Keratinocyte (primary cell): ENCODE data around the gene HOXC4. TPM values are rescaled to one million over a fixed set of nuclear protein-coding genes. Genes with fewer than 3 reads are reported as not detected.
"Not testable (repeated sequence)": the region's sequence is repeated elsewhere in the genome, so short reads cannot be mapped to it uniquely, and the experiment has no call there.

Source experiments
- DNase-seq: peaks from one replicate; pipeline ENCODE4 v3.0.0-alpha.2; 2011; ENCODE audit warnings: low read depth, missing footprints, low spot score
- FAIRE-seq: peaks from 2 replicates; lab custom pipeline; 2011; peaks lifted over from hg19 to GRCh38; lab: Jason Lieb, UNC
- H2AFZ ChIP-seq: 2 replicates; pipeline ENCODE4 v1.6.0; 2012; ENCODE audit warnings: low read length, control low read depth, inconsistent platforms; ENCODE audit not compliant: control insufficient read depth
- H3K27ac ChIP-seq: 2 replicates; pipeline ENCODE4 v1.5.1; 2011; ENCODE audit warnings: low read length; ENCODE audit not compliant: control insufficient read depth, insufficient read depth
- H3K27me3 ChIP-seq: 3 replicates; pipeline ENCODE4 v1.6.0; 2011; ENCODE audit warnings: low read length; ENCODE audit not compliant: control insufficient read depth, insufficient read depth; ENCODE audit errors: extremely low read depth
- H3K36me3 ChIP-seq, 2 experiments: 2 replicates in 1 of 2; 3 replicates in 1 of 2; pipeline ENCODE4 v1.5.1; 2011; ENCODE audit warnings: low read length in 2 of 2, mild to moderate bottlenecking in 1 of 2; ENCODE audit not compliant: control insufficient read depth in 2 of 2, insufficient read depth in 2 of 2; ENCODE audit errors: extremely low read depth in 1 of 2
- H3K4me1 ChIP-seq: 3 replicates; pipeline ENCODE4 v1.5.1; 2011; ENCODE audit warnings: low read length; ENCODE audit not compliant: control insufficient read depth, insufficient read depth; ENCODE audit errors: extremely low read depth
- H3K4me2 ChIP-seq: 3 replicates; pipeline ENCODE4 v1.6.0; 2011; ENCODE audit warnings: low read depth, low read length; ENCODE audit not compliant: control insufficient read depth, insufficient read depth; ENCODE audit errors: extremely low read depth
- H3K4me3 ChIP-seq, 3 experiments: fragments of 200-600 bp in 1 of 3; sonication (generic) in 1 of 3; 2 replicates in 2 of 3; 3 replicates in 1 of 3; pipeline ENCODE4 v1.5.1; 2011 to 2016; ENCODE audit warnings: low read length in 3 of 3, mild to moderate bottlenecking in 3 of 3, control low read depth in 2 of 3, inconsistent platforms in 1 of 3, low read depth in 1 of 3, mixed read lengths in 1 of 3, mixed run types in 1 of 3, moderate library complexity in 1 of 3; ENCODE audit not compliant: control insufficient read depth in 2 of 3, insufficient read depth in 2 of 3; ENCODE audit errors: extremely low read depth in 1 of 3
- H3K79me2 ChIP-seq: 2 replicates; pipeline ENCODE4 v1.6.0; 2012; ENCODE audit warnings: low read length; ENCODE audit not compliant: control insufficient read depth, insufficient read depth
- H3K9ac ChIP-seq: 3 replicates; pipeline ENCODE4 v1.6.0; 2011; ENCODE audit warnings: low read length; ENCODE audit not compliant: control insufficient read depth, insufficient read depth; ENCODE audit errors: extremely low read depth
- H3K9me1 ChIP-seq: 3 replicates; pipeline ENCODE4 v1.6.0; 2011; ENCODE audit warnings: low read length; ENCODE audit not compliant: control insufficient read depth, insufficient read depth; ENCODE audit errors: extremely low read depth
- H3K9me3 ChIP-seq: 2 replicates; pipeline ENCODE4 v1.5.1; 2012; ENCODE audit warnings: low read depth, low read length; ENCODE audit not compliant: control insufficient read depth
- H4K20me1 ChIP-seq: 3 replicates; pipeline ENCODE4 v1.6.0; 2011; ENCODE audit warnings: low read length; ENCODE audit not compliant: control insufficient read depth, insufficient read depth; ENCODE audit errors: extremely low read depth
- dilution Hi-C: fragments of 300-500 bp; cut with MboI; formaldehyde crosslinking; loops from one replicate; pipeline ENCODE4 v1.7.0; 2020; ENCODE audit warnings: low sequenced_read_pairs; ENCODE audit not compliant: extremely low pct_ligation_motif_present
- polyA plus RNA-seq, 5 experiments: library from polyadenylated mRNA; depleted of rRNA in 3 of 5; stranded (reverse) in 3 of 5; stranded (forward) in 1 of 5; unstranded in 1 of 5; fragments of >200 nt; gene quantifications; 1 replicate in 1 of 5; 2 replicates in 3 of 5; 3 replicates in 1 of 5; pipeline versions ENCODE4 v1.2.1 to v1.2.3, GENCODE V29; 2011 to 2012; ENCODE audit warnings: missing spikeins in 2 of 5, low read depth in 1 of 5, low replicate concordance in 1 of 5

HOXC4 gene
- polyA plus RNA-seq, 1 donor (not counting 4 experiments of a cell fraction or from before 2014, with no cell fraction given), result 1.8 TPM

DNA sequence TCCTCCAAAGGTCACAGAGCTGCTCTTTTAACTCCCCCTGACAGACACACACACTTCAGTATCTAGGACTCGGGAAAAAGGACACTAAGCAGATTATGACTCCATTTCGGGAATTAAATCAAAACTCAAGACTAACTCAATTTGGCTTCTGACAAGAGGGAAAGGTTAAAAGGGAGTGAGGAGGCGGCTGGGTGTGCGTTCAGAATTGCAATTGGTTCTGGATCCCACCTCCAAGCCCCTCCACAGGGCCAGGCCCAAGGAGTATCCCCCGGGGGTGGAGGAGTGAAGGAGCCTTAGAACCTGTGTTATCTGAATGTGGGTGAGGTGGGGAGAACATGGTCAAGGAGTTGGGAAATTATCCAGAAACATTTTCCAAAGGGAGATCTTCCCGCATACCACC is 35.8 kb downstream of the HOXC4 start:
- H3K27me3 ChIP-seq, H3K79me2 ChIP-seq, H3K36me3 ChIP-seq, H3K9me3 ChIP-seq, H3K4me1 ChIP-seq, DNase-seq, H3K4me2 ChIP-seq, H3K4me3 ChIP-seq, H3K9ac ChIP-seq, H3K9me1 ChIP-seq, H4K20me1 ChIP-seq, dilution Hi-C loops, FAIRE-seq, H2AFZ ChIP-seq, H3K27ac ChIP-seq: not testable (repeated sequence)

DNA sequence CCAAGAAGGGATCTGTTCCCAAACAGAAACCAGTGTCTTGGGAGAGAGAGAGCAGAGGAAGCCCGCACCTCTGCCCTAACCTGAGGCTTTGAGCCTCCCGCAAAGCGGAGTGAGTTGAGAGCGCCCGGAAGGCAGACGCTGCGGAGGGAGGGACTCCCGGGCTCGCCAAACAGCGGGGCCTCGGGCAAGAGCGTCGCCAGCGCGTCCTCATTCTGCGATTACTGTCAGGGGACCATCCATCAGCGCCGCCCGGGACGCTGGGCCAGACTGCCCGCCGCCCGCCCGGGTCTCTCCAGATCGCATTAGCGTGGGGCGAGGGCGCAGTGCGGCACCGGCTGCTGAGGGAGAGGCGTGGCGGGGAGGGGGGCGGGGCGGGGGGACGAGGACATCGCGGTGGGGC is 36.7 kb downstream of the HOXC4 start:
- H3K9me1 ChIP-seq, H3K27ac ChIP-seq, H3K27me3 ChIP-seq, H3K79me2 ChIP-seq, H3K4me3 ChIP-seq, FAIRE-seq, H4K20me1 ChIP-seq, DNase-seq, H3K9me3 ChIP-seq, H3K36me3 ChIP-seq, dilution Hi-C loops, H3K4me2 ChIP-seq, H2AFZ ChIP-seq, H3K9ac ChIP-seq, H3K4me1 ChIP-seq: not testable (repeated sequence)

DNA sequence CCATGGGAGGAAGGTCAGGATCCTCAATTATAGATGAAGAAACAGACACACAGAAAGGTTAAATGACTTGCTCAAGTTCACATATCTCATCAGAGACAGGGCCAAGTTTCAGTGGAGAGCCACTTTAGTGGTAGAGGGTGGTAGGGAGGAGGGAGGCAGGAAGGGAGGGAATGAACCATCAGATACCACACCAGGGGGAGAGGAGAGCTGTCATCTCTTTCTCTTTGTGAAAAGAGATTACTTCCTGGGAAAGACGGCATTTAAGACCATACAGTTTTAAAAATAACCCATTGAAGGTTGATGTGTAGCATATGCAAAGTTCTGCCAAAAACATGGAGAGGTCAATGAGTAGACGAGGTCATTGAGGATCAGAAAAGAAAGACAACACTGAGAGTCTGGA is 39.3 kb downstream of the HOXC4 start:
- H3K4me3 ChIP-seq, H3K4me2 ChIP-seq, H3K27me3 ChIP-seq, H3K4me1 ChIP-seq, H3K9ac ChIP-seq, H2AFZ ChIP-seq, H3K79me2 ChIP-seq, FAIRE-seq, DNase-seq, H3K9me3 ChIP-seq, H3K9me1 ChIP-seq, dilution Hi-C loops, H4K20me1 ChIP-seq, H3K36me3 ChIP-seq, H3K27ac ChIP-seq: not testable (repeated sequence)

DNA sequence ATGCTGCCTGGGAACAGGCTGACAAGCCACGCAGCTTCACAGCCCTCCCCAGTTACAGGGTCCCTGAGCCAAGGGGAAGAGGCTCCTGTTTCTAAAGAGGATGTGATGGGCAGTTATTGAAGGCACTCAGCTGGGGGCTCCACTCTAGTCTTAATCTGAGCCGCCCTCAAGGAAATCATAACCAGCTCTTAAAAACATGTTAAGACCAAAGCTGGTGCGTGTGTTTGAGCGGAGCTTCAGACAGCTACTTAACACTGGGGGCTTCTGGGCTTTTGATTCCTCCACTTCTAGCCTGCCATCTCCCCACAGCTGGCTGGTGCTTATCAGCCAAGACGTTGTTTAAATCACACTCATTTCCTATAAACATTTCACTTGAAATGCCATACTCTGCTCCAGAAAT is 42.3 kb downstream of the HOXC4 start:
- dilution Hi-C loops, H3K27me3 ChIP-seq, FAIRE-seq: not testable (repeated sequence)

GRCh38 chr12:54098644-54099043 is 45.0 kb downstream of the HOXC4 start:
- H3K9ac ChIP-seq, H2AFZ ChIP-seq, H4K20me1 ChIP-seq, H3K36me3 ChIP-seq, H3K9me3 ChIP-seq, H3K4me2 ChIP-seq, H3K27ac ChIP-seq, DNase-seq, H3K27me3 ChIP-seq, H3K9me1 ChIP-seq, H3K4me1 ChIP-seq, FAIRE-seq, dilution Hi-C loops, H3K79me2 ChIP-seq, H3K4me3 ChIP-seq: not testable (repeated sequence)

More for the DNA sequence above, 42.3 kb downstream of the HOXC4 start:
- not testable (repeated sequence) for H4K20me1 ChIP-seq, H3K79me2 ChIP-seq, H3K9me3 ChIP-seq, H3K4me1 ChIP-seq, H3K27ac ChIP-seq, H3K4me2 ChIP-seq, H2AFZ ChIP-seq, H3K36me3 ChIP-seq, H3K9me1 ChIP-seq, H3K4me3 ChIP-seq, H3K9ac ChIP-seq, DNase-seq
